RPMI8226 (cell line): ENCODE measurements around the gene MRPL36.
A peak's percentile ranks its signal among the peaks of the same experiment; 100 is the strongest.

ENCODE experiments used
- DNase-seq: peaks from one replicate; pipeline ENCODE4 v3.0.0-alpha.2; 2015

The MRPL36 gene

DNA sequence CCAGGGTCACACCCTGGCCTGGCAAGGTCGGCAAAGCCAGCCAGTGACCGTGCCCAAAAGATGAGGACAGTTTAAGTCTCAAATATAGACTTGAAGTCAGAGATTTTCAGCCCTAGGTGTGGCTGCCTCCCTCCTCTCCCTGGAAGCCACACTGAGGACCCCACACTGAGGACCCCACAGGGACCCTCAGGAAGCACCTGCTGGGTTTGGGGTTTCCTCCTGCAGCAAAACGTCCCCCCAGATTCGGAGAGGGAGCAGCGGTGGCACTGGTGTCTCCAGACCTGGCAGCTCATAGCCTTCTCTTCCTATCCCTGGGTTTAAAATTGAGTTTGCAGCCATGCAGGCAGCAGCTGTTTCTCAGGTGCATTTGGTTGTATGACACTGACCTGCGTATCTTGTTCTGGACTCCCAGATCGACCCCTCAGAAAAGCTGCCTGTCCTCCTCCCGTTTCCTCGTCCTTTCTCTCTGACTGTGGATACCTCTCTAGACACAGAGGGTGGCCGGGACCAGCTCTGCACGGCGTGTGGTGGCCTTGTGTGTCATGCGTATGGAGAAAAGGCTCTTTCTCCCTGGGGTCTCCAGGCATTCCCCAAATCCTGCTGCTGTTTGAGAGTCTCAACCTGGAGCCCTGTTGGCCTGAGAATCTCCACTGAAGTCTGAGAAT lies 36.6 kb downstream of the MRPL36 start:
- DNase-seq: no peak

DNA sequence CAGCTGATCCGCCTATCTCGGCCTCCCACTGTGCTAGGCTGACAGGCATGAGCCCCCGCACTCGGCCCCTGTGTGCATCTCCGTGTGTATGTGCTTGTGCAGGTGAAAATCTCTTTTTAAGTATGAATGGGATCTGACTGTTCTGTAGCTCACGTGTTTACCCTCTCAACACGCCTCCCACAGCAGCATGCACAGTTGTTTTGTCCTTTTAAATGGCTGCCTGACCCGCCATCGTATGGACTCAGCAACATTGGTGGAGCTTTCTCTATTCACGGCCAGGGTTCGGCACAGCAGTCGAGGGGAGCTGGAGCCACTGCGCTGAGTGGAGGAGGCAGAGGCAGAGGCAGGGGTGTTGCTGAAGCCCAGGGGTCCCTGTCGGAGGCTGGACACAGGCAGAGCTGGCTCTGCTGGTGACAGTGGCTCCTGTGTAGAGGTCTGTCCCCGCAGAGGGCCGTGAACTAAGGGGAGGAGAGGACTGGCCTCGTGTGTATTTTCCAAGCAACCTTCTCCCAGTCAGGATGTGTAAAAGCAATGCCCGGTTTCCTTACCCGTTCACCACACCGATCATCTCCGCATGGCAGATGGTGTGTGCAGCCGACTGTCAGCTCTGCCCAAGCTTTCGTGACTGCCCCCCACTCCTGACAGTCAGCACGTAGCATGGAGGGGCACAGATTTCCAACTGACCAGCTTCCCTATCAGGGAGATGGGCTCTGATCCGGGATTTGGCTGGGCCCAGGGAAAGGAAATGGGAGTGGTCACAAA lies 37.3 kb downstream of the MRPL36 start:
- no peak for DNase-seq

- no peak for DNase-seq
Observed at GRCh38 chr5:1761453-1761755, 38.2 kb downstream of the MRPL36 start.

DNA sequence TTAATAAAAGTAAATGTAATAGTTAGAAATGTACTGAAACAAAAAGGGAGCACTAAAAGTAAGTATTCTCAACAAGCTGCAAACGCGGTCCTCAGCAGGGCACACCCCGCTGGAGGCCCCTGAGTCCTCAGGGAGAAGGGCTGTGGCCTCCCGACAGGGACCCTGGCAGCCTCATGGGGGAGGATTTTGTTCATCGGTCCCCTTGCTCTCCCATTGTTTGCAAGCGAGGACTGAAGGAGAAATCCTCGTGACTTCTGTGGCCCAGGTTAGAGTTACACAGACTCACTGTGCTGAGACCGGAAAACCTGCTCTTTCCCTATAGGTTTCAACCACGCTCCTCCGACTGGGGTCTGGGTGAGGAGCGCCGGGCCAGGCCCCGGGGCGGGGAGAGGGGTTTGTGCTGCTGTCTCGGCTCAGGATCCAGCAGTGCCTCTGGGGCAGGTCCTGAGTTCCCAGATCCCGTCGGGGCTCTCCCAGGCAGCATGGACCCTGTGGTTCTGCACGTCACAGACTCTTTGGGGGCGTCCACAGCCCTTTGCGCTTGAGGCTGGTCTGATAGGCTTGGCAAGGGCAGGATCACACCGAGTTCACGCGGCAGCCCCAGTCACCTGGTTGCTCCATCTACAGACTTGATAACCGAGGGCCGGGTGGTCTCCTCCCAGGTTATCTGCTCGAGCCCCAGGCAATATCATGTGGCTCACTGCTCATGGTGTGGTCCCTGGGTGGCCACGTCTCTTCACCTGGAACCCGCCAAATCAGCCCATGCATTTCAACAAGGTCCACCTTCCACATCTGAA lies 38.8 kb downstream of the MRPL36 start:
- DNase-seq: no peak

- no peak for DNase-seq
Observed at GRCh38 chr5:1760231-1760630, 39.4 kb downstream of the MRPL36 start.

GRCh38 chr5:1759378-1759970 lies 40.2 kb downstream of the MRPL36 start:
- DNase-seq: no peak

GRCh38 chr5:1758574-1758973 lies 41.1 kb downstream of the MRPL36 start:
- DNase-seq: no peak

DNA sequence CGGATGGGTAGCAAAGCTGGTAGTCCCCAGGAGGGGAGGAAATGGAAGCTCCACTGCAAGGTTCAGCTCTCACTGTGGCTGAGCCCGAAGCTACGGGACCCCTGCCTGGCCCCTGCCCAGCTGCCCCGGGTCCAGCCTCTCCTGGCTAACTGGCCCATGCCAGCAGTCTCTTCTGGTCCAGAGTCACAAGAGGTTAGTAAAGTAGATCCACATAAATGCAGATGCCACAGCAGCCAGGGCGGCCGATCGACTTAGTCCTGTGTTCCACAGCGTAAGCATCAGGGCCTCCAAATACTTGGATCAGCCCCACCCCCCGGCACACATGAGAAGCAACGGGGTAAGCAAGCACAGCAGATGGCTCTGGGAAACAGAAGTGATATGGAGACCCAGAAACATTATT lies 42.1 kb downstream of the MRPL36 start:
- no peak for DNase-seq

DNA sequence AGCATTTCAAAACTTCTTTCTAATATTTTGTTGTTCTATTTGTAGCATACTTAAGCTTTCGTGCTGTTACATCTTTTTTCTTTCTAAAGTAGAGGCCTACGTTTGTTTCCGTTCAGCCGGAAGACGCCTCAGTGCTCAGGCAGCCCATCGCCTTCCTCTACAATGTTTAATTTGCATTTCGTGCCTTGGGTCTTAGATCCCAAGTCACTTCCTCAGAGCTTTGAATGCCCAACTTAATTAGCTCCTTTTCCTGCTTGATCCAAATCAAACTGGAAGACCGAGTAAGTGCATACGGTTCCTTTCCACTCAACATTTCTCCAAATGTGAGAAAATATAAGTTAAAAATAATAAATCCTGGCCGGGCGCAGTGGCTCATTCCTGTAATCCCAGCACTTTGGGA lies 43.2 kb downstream of the MRPL36 start:
- DNase-seq: no peak

GRCh38 chr5:1755321-1755949 lies 44.2 kb downstream of the MRPL36 start:
- DNase-seq: no peak

- DNase-seq: no peak
Observed at GRCh38 chr5:1754531-1755220, 45.0 kb downstream of the MRPL36 start.

- no peak for DNase-seq
Observed at GRCh38 chr5:1753490-1753889, 46.1 kb downstream of the MRPL36 start.

- no peak for DNase-seq
Observed at GRCh38 chr5:1752881-1753280, 46.8 kb downstream of the MRPL36 start.

GRCh38 chr5:1751864-1752822 lies 47.5 kb downstream of the MRPL36 start:
- no peak for DNase-seq

DNA sequence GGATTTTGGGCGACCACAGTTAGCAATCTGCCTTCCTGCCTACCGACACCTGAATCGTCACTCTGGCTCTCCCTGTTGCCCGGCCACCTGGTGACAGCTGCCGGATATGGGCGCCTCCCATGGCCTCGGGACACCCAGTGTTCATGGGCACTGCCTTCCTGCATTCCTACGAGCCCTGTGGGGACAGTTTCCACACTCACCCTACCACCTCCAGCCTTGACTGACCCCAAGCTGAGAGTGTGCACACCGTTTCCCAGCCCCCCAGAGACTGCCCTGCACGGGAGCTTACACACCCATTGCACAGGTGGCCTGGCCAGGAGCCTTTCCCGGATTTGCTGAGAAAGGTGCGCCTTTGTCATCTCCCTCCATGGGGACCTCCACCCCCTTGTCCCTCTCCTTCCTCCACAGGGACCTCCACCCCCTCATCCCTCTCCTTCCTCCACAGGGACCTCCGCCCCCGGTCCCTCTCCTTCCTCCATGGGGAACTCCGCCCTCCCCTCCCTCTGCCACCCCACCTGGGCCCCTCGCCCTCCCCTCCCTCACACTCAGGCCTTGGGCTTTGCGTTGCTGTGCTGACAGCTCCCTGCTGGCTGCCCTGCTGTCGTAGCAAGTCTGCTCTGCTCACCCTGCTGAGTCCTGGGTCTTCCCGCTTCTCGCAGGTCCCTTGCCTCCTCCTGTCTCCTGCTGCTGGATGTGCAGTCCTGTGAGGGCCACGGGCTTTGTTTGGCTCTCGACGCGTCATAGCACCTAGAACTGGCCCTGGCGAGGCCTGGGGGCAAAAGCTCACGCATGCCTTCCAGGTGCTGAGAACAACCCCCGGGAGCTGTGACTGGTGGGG lies 48.4 kb downstream of the MRPL36 start:
- peak; percentile 33 for DNase-seq

DNA sequence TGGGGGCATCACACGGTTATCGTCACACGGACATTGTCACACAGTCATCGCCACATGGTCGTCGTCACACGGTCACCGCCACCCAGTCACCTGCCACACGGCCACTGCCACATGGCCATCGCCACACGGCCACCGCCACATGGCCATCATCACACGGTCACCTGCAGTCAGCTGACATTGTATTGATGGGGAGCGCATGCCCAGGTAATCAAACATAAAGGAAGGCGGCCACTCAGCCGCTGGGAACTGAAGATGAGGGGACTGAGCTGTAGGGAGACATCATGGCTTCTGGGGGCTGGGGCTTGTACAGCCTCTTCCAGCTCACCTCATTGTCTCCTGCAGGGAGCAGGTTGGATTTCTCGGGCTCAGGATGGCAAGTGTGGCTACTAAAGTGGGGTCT lies 49.2 kb downstream of the MRPL36 start:
- no peak for DNase-seq

GRCh38 chr5:1749346-1750124 lies 50.1 kb downstream of the MRPL36 start:
- no peak for DNase-seq

DNA sequence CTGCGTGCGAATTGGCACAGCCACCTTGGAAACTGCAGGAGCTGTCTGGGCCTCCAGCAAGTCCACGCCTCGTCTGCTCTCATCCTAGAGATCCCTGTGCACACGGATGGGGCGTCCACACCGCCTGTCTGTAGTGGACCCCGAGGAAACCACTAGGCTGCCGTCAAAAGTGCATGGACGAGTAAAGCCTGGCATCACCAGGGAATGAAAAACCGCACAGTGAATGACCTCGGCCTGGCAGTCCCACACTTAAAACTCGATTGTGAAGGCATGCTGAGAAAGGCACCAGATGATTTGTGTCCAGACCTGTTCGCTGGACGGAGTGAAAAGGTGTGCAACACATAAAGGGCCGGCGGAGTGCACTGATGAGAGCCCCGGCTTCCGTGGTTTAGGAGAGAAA lies 50.8 kb downstream of the MRPL36 start:
- no peak for DNase-seq
